GM23338 (cell line): Measurements from ENCODE around the gene ANKZF1. TPM values are rescaled to one million over a fixed set of nuclear protein-coding genes. Genes with fewer than 3 reads are reported as not detected.

Experiments used
- JUNB ChIP-seq: IDR thresholded peaks from one replicate; pipeline ENCODE4 v1.6.1; 2016; ENCODE audit warnings: antibody characterized with exemption; ENCODE audit not compliant: unreplicated experiment
- NANOG ChIP-seq: IDR thresholded peaks from 2 replicates; pipeline ENCODE4 v1.6.1; 2016; ENCODE audit warnings: antibody characterized with exemption, borderline replicate concordance
- POLR2AphosphoS5 ChIP-seq: IDR thresholded peaks from 2 replicates; pipeline ENCODE4 v1.6.1; 2016; ENCODE audit warnings: antibody characterized with exemption, low read depth
- ZNF114 ChIP-seq: fragments of 250-450 bp; sonication (Bioruptor Pico); IDR thresholded peaks from 2 replicates; pipeline ENCODE4 v1.5.0; 2020; ENCODE audit warnings: mild to moderate bottlenecking, moderate library complexity
- ZNF331 ChIP-seq: fragments of 250-450 bp; sonication (Bioruptor Pico); IDR thresholded peaks from 2 replicates; pipeline ENCODE4 v1.5.0; 2020; ENCODE audit warnings: low read depth, mild to moderate bottlenecking, moderate library complexity
- polyA plus RNA-seq: library from polyadenylated mRNA; unstranded; fragments of >200 nt; fragmentation: Nextera tagmentation; extraction: Ambion mirVana; gene quantifications from 2 replicates; pipeline ENCODE4 v1.2.1, GENCODE V29; 2016
- total RNA-seq: library from RNA; depleted of rRNA; stranded (reverse); fragments of >200 nt; shearing (Covaris generic); gene quantifications from 2 replicates; pipeline ENCODE4 v1.2.3, GENCODE V29; 2014
- TF ChIP-seq, protein P1 (sequence below): fragments of 250-450 bp; sonication (Bioruptor Pico); IDR thresholded peaks from 2 replicates; pipeline ENCODE4 v1.5.0; 2020; ENCODE audit warnings: mild to moderate bottlenecking, moderate library complexity
- TF ChIP-seq, protein P2 (sequence below): IDR thresholded peaks from one replicate; pipeline ENCODE4 v1.6.1; 2018; ENCODE audit warnings: antibody characterized with exemption; ENCODE audit not compliant: unreplicated experiment

Gene ANKZF1
- total and polyA plus RNA-seq, 2 experiments from 2014 or later = 29.9 to 61.9 TPM

- TF ChIP-seq, protein P1, sequence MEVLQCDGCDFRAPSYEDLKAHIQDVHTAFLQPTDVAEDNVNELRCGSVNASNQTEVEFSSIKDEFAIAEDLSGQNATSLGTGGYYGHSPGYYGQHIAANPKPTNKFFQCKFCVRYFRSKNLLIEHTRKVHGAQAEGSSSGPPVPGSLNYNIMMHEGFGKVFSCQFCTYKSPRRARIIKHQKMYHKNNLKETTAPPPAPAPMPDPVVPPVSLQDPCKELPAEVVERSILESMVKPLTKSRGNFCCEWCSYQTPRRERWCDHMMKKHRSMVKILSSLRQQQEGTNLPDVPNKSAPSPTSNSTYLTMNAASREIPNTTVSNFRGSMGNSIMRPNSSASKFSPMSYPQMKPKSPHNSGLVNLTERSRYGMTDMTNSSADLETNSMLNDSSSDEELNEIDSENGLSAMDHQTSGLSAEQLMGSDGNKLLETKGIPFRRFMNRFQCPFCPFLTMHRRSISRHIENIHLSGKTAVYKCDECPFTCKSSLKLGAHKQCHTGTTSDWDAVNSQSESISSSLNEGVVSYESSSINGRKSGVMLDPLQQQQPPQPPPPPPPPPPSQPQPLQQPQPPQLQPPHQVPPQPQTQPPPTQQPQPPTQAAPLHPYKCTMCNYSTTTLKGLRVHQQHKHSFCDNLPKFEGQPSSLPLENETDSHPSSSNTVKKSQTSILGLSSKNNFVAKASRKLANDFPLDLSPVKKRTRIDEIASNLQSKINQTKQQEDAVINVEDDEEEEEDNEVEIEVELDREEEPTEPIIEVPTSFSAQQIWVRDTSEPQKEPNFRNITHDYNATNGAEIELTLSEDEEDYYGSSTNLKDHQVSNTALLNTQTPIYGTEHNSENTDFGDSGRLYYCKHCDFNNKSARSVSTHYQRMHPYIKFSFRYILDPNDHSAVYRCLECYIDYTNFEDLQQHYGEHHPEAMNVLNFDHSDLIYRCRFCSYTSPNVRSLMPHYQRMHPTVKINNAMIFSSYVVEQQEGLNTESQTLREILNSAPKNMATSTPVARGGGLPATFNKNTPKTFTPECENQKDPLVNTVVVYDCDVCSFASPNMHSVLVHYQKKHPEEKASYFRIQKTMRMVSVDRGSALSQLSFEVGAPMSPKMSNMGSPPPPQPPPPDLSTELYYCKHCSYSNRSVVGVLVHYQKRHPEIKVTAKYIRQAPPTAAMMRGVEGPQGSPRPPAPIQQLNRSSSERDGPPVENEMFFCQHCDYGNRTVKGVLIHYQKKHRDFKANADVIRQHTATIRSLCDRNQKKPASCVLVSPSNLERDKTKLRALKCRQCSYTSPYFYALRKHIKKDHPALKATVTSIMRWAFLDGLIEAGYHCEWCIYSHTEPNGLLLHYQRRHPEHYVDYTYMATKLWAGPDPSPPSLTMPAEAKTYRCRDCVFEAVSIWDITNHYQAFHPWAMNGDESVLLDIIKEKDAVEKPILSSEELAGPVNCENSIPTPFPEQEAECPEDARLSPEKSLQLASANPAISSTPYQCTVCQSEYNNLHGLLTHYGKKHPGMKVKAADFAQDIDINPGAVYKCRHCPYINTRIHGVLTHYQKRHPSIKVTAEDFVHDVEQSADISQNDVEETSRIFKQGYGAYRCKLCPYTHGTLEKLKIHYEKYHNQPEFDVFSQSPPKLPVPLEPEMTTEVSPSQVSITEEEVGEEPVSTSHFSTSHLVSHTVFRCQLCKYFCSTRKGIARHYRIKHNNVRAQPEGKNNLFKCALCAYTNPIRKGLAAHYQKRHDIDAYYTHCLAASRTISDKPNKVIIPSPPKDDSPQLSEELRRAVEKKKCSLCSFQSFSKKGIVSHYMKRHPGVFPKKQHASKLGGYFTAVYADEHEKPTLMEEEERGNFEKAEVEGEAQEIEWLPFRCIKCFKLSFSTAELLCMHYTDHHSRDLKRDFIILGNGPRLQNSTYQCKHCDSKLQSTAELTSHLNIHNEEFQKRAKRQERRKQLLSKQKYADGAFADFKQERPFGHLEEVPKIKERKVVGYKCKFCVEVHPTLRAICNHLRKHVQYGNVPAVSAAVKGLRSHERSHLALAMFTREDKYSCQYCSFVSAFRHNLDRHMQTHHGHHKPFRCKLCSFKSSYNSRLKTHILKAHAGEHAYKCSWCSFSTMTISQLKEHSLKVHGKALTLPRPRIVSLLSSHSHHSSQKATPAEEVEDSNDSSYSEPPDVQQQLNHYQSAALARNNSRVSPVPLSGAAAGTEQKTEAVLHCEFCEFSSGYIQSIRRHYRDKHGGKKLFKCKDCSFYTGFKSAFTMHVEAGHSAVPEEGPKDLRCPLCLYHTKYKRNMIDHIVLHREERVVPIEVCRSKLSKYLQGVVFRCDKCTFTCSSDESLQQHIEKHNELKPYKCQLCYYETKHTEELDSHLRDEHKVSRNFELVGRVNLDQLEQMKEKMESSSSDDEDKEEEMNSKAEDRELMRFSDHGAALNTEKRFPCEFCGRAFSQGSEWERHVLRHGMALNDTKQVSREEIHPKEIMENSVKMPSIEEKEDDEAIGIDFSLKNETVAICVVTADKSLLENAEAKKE (CRISPR knock-in tag) = no peak
- TF ChIP-seq JUNB (no peak), ZNF114 (CRISPR knock-in tag) (no peak), NANOG (no peak), POLR2AphosphoS5 (no peak), ZNF331 (CRISPR knock-in tag) (no peak)
- TF ChIP-seq, protein P2, sequence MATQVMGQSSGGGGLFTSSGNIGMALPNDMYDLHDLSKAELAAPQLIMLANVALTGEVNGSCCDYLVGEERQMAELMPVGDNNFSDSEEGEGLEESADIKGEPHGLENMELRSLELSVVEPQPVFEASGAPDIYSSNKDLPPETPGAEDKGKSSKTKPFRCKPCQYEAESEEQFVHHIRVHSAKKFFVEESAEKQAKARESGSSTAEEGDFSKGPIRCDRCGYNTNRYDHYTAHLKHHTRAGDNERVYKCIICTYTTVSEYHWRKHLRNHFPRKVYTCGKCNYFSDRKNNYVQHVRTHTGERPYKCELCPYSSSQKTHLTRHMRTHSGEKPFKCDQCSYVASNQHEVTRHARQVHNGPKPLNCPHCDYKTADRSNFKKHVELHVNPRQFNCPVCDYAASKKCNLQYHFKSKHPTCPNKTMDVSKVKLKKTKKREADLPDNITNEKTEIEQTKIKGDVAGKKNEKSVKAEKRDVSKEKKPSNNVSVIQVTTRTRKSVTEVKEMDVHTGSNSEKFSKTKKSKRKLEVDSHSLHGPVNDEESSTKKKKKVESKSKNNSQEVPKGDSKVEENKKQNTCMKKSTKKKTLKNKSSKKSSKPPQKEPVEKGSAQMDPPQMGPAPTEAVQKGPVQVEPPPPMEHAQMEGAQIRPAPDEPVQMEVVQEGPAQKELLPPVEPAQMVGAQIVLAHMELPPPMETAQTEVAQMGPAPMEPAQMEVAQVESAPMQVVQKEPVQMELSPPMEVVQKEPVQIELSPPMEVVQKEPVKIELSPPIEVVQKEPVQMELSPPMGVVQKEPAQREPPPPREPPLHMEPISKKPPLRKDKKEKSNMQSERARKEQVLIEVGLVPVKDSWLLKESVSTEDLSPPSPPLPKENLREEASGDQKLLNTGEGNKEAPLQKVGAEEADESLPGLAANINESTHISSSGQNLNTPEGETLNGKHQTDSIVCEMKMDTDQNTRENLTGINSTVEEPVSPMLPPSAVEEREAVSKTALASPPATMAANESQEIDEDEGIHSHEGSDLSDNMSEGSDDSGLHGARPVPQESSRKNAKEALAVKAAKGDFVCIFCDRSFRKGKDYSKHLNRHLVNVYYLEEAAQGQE = no peak
Observed at GRCh38 chr2:219244789-219245147, 15.2 kb downstream of the ANKZF1 start (continued).
